GM19240 (cell line): ENCODE data around the gene NUTF2.
"Not testable (repeated sequence)": the region's sequence is repeated elsewhere in the genome, so short reads cannot be mapped to it uniquely, and the experiment has no call there.

Source experiments
- DNase-seq: peaks from one replicate; pipeline ENCODE4 v3.0.0; 2011; ENCODE audit warnings: low spot score; ENCODE audit not compliant: insufficient read length

NUTF2 gene

DNA sequence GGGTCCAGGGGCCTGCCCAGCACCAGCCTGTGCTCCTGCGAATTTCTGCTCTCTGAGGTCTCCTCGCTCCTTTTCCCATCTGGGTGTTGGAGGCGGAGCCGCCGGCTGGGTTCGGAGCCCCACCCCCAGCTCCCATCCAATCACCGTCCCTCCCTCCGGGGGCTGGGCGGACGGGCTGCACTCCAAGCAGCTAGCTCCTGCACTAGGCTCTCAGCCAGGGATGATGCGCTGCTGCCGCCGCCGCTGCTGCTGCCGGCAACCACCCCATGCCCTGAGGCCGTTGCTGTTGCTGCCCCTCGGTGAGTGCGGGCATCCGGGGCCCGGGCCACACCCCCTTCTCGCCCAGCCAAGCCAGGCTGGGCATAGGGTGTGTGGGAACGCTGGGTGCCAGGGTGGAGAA is 38.0 kb downstream of the NUTF2 start, which contains the start of gene NRN1L:
Gene NRN1L, plus strand, starts transcription at position 202 of the 400 bp plus-strand sequence. Its CDS starts 19 bp downstream, at position 221.
- DNase-seq: no peak

DNA sequence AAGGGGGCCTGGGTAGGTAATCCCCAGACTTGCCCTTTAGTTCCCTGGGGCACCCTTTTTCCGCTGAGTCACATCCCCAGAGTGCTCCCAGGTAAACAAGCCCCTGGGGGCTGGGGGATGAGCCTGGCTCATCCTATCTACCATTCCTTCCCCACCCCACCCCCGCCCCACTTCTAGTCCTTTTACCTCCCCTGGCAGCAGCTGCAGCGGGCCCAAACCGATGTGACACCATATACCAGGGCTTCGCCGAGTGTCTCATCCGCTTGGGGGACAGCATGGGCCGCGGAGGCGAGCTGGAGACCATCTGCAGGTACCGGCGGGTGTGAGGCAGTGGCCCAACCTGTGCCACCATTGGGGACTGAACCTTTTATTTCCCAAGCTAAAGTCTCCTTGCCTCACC is 38.8 kb downstream of the NUTF2 start:
- DNase-seq: no peak

DNA sequence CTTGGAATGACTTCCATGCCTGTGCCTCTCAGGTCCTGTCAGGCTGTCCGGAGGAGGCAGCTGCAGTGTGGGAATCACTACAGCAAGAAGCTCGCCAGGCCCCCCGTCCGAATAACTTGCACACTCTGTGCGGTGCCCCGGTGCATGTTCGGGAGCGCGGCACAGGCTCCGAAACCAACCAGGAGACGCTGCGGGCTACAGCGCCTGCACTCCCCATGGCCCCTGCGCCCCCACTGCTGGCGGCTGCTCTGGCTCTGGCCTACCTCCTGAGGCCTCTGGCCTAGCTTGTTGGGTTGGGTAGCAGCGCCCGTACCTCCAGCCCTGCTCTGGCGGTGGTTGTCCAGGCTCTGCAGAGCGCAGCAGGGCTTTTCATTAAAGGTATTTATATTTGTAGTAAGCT is 39.2 kb downstream of the NUTF2 start:
- no peak for DNase-seq

DNA sequence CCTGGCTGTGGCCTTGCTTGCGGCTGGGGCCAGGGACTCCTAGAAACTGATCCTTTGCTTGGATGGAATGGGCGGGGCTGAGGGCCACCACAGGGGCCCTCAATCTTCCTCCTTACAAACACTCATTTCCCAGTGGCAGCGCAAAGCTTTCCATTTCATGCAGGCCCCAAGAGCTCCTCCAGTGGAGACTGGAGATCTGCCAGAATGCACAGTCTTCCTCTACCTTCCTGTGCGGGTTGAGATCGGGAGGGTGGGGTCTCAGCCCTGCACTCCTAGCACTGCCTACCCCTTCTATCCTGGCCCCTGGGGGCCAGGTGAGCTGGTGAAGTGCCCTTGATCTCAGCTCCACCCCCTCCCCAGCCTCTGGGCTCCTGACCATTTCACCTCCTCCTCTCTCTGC is 39.7 kb downstream of the NUTF2 start:
- DNase-seq: no peak

DNA sequence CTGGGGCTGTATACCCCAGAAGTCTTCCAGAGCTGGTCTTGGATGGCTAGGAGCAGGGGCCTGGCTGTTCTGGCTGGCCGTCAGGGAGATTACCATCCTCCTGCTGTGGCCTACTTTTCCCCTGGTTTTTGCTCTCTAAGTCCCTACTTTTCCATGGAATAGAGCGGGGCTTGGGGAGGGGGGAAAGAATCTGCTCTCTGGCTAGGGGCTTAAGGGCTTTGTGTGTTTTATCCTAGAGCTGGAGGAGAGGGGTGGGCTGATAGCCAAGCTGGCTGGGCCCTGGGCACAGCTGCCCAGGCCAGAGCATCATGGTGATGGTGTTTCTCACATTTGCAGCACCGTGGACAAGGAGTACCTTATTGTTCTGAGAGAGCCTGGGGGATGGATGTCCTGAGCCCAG is 41.6 kb downstream of the NUTF2 start:
- DNase-seq: no peak

DNA sequence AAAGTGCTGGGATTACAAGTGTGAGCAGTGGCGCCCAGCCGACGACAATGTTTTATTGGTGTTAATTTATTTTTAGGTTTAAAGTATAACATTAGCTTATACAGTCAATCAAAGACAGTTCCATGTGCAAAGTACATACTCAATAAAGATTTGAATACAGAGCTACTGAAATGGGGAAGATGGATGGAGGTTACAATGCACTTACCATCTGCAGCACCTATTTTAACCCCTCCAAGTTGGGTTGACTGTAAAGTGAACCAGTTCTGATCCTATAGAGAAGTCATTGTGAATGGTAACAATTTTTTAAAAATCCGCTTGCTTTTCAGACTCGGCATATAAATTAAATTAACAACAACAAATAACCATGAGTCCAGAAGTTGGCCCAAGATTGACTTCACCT is 45.6 kb downstream of the NUTF2 start:
- DNase-seq: no peak

DNA sequence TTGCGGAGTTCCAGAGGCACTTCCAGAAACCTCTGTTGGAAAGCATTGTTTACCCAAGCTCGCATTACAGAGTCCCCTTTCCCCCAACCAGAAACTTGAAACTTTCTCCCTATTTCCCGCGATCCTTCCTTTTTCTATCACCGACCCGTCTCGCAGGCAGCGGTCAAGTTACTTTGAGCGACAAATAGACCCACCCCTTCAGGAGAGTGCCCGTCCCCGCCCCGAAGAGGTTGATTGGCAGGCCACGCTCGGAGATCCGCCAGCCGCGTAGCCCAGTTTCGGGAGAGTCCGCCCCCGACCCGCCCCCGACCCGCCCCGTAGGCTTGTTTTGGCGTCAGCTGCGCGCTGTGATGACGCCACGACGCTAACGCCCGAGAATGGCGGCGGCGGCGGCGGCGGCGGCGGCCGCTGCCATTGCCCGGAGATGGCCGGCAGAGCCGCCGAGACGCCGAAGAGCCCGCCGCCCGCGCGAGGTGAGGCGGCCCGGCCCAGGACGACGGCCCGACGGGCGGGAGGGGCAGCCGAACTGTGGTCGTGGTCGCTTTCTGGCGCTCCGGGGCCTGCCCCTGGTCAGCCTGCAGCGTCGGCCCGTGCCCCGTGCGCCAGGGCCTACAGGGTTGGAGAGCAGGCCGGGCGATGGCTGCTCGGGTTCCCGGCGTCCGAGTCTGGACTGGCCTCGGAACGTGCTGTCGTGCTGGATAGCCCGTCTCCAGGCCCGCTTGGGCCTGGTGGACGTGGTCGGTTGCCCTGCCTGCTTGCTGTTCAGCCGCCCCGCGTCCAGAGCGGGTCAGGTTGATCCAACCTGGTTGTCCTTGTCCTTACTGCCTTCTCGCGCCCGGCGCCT is 46.4 kb downstream of the NUTF2 start, which contains the start of gene PSKH1:
Gene PSKH1, plus strand, starts transcription at position 356 of the 844 bp plus-strand sequence. CDS start 15,496 bp downstream, outside the sequence.
- DNase-seq: peak; percentile 99

DNA sequence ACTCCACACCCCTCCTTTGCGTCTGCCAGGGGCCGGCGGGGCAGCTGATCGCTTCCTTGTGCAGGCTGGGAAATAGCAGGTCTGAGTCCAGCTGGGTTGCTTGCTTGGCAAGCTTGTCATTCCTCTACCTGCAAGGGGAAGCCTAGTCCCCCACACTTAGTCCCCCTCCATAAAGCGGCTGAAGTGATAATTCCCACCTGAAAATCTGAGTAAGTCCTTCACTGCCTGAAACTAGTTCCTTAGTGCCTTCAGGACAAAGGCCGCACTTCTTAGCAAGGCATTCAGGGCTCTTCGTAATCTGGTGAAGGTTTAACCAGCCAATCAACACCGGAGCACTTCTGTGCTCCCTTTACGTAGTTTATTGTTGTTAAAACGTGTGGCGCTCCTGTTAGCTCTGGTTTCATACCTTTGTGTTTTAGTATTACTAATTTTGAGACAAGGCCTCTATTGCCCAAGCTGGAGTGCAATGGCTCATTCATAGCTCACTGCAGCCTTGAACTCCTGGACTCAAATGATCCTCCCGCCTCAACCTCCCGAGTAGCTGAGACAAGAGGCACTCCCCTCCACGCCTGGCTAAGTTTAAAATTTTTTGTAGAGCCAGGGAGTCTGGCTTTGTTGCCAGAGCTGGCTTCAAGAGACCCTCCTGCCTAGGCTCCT is 47.1 kb downstream of the NUTF2 start:
- DNase-seq: no peak

DNA sequence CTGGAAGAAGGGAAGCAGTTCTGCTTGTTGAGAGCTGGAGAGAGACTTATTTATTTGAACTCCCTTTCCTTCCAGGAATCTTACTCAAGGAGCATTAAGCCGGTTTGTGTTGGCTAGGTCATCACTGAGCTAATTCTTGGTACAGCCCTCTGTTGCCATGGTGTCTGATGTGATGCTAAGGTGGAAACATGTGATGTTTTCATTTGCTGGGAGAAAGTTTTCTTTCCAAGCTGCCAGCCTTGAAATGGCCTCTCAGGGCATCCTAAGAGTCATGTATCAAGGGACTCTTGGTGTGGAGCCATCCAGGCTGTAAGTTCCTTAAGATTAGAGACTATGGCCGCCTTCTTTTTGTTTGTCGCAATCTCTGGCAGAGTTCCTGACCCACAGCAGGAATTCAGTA is 50.5 kb downstream of the NUTF2 start:
- DNase-seq: no peak

DNA sequence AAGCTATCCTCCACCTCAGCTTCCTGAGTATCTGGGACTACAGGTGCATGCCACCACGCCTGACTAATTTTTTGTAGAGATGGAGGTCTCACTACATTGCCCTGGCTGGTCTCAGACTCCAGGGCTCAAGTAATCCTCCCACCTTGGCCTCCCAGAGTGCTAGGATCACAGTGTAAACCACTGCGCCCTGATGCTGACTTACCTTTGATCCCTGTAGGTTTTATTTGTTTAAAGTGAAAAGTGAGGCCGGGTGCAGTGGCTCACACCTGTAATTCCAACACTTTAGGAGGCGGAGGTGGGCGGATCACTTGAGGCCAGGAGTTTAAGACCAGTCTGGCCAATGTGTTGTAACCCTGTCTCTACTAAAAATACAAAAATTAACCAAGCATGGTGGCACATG is 55.0 kb downstream of the NUTF2 start:
- no peak for DNase-seq

DNA sequence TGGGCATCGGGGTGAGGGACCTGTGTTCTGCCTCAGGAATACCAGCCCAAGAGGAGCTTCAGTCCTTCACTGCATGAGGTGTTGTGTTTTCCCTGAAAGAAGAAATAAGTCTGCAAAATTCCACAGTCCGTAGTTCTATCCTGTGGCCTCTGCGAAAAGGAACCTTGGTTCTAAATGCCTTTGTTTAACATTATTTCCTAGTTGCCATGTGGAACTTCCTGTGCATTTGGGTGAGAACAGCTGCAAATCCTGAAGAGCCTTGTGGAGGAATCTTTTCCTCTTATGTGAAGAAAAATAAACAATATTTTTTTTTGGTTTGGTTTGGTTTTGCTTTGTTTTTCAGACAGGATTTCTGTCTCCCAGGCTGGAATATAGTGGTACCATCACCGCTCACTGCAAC is 56.1 kb downstream of the NUTF2 start:
- DNase-seq: no peak

DNA sequence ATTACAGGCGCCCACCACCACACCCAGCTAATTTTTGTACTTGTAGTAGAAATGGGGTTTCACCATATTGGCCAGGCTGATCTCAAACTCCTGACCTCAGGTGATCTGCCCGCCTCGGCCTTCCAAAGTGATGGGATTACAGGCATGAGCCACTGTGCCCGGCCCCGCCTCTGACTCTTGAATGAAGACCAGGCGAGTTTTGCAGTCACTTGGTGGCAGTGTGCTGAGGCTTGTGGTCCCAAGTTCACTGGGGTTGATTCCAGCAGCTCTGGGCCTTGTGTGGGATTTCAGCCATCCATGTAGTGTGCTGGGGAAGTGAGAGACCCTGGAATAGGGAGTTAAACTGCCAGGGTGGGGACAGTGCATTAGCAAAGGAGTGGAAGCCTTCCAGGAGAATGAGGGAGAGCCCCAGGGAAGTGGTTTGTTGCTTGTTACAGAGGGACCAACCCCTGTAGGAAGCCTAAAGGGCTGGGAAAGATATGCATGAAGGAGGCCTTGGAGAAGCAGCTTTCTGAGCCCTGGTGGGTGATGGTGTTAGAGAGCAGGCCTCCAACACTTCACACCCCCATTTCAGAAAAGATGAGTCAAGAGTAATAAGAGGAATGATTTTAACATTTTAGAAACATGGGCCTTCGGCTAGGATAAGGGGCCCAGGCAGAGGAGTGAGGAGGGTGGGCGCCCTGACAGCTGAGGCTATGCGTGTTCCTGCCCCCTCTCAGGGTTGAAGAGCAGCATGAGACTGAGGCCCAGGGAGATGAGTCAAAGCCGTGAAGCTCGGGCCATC is 60.9 kb downstream of the NUTF2 start:
- no peak for DNase-seq

DNA sequence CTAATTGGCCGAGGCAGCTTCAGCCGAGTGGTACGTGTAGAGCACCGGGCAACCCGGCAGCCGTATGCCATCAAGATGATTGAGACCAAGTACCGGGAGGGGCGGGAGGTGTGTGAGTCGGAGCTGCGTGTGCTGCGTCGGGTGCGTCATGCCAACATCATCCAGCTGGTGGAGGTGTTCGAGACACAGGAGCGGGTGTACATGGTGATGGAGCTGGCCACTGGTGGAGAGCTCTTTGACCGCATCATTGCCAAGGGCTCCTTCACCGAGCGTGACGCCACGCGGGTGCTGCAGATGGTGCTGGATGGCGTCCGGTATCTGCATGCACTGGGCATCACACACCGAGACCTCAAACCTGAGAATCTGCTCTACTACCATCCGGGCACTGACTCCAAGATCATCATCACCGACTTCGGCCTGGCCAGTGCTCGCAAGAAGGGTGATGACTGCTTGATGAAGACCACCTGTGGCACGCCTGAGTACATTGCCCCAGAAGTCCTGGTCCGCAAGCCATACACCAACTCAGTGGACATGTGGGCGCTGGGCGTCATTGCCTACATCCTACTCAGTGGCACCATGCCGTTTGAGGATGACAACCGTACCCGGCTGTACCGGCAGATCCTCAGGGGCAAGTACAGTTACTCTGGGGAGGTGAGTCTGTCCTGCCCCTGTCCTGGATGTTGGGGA is 62.5 kb downstream of the NUTF2 start:
- no peak for DNase-seq

DNA sequence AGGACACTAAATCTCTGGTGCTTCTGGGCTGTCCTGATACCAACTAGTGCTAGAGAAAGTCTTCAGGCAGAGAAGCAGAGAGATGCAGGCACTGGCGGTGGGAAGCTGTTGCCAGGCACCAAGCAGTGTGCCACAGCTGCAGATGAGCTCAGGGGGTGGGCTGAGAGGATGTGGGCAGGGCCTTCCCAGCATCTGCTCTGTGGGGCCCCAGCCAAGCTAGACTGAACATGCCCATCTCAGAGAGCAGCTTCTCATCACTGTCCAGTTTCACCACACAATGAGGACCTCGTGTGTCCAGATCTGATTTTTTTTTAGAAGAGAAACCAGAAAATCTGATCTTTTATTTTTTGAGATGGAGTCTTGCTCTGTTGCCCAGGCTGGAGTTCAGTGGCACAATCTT is 63.4 kb downstream of the NUTF2 start:
- DNase-seq: no peak

DNA sequence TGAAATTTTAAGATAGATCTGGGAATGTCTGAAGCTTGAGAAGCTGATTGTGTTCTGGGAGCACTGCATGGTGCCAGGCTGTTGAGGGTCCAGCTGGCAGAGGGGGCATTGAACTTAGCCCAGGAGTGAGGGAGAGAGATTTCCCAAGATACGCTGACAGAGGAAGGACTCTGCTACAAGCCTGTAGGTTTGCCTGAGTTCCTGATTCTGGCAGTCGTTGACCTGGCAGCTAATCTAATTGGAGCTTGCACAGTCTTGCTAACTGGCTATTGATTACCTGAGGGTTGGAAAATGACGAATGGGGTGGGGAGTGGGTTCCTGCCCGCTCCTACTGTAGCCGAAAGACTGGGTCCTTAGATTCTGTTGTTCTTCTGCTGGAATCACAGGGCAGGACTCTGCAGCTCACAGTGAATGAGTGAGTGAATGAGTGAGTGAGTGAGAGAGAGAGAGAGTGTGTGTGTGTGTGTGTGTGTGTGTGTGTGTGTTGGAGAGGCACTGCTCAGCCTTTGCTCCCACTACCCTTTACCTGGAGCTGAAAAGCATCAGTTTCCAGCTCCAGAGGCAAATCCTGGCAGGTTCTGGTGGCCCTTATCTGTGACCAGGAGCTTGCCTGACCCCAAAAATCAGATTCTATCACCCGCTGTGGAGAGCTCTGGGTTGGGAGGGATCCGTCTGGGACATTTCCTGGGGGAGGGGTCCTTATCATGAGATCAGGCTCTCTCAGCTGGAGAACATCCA is 68.2 kb downstream of the NUTF2 start:
- DNase-seq: no peak

DNA sequence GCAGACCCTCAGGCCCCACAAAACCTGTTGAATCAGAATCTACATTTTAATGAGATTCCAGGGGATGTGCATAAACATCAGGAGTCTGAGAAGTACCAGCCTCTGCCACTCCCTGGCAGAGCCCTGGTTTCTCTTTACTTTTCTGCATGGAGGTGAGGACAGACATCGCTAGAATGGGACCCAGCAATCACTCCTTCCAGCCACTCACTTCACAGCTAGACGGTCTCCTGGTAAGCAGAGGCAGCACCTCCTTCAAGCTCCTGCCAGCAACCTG is 68.7 kb downstream of the NUTF2 start:
- not testable (repeated sequence) for DNase-seq

DNA sequence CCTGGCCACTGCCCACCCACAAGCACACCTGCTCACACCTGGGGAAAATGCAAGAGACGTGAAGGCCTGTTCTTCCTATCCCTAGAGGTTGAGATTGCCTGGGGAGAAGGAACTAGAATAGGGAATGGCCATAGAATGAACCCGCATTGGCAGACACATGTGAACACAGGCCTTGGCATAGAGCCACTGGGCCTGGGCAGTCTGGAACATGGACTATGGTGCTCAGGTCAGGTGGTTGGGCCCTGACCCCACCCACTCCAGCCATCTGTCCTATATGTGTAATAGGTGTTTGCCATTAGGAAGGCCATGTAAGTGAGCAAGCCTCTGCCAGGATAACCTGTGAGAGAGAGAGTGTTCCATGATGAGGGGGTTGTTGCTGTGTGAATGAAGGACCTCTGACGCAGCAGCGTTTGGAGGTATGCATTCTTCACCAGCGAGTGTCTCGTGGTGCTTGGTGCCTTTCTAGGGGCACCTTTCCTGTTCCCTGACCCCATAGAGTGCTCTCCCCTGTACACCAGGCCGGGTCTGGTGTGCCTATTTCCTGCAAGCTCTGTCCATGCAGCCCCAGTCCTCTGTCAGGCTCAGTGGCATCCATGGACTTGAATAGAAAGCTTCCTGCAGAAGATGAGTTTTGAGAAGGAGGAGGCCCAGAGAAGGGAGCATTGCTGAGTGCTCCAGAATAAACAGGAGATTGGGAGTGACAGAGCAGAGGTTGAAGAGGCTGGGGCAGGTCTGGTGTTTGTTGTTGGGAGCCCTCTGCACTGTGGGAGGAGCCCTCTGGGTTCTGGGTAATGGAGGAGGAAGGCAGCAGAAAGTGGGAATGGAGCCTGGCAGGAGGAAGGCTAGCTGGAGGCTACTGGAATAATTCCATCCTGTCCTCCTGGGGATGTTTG is 69.3 kb downstream of the NUTF2 start:
- no peak for DNase-seq

DNA sequence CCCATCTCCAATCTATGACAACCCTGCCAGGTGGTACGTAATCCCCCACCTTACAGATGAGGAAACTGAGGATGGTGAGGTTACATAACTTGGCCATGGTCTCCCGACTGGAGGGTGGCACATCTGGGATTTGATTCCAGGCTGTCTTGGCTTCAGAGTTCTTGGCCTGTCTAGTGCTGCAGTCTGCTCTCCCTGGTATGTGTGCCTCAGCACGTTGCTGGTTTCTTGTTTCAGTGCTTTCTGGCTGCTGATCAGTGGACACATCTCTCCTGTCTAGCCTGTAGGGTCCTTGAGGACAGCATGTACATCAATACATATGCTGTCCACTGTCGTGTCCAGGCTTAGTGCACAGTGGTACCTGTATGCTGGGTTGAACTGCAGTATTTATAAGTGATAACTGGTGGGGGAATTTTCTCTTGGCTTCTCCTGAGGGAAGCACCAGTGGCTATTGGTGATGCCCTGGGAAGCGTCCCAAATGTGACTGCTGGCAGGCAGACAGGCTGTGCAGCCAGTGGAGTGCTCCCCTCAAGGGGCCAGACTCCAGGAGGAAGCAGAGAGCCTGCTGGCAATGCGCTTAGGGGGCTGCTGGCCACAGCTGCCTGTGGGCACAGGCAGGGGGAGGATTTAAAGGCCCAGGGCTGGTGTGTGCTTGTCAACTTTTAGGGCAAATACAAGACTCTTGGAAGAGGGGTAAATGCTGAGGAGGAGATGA is 70.6 kb downstream of the NUTF2 start:
- DNase-seq: no peak

DNA sequence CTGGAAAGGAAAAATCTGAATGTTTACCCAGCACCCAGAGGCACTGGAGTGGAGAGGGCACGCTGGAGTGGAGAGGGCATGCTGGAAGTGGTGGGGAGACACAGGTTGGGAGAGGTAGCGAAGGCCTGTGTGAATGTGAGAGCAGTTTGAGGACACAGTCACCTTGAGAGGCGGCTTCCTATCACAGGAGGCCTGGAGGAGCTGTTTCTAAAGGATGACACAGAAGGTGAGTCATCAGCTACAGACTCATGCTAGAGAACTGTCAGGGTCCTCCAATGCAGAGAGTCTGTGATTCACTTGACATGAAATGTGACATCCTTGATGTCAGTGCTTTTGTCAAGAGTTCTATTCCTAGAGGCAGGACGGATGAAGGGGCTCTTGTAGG is 71.1 kb downstream of the NUTF2 start:
- no peak for DNase-seq
